Measurements from ENCODE around the gene LAS1L. TPM values are rescaled to one million over a fixed set of nuclear protein-coding genes. Genes with fewer than 3 reads are reported as not detected.

Gene LAS1L
- total RNA-seq, 1 experiment from 2014 or later = 72.9 TPM

DNA sequence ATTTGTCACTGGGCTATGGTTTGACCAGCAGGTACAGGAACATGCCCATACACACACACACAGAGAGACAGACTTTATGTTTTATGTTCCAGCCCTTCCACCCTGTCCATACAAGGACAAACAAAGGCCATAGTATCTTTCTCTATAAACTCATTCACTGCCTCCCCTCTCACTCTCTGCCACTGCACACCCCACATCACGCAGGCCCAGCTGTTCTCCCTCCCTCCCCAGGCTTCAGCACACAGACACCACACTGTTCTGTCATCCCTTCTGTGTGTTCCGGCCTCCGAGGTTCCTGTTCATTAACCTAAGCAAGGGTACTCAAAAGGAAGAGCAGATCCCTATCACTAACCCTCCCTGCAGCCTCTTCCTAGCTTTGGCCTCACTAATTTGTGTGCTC, 17.8 kb downstream of the LAS1L start:
- H3K4me1 ChIP-seq (ENCODE audit: insufficient read depth, low read length) = no peaks in the 10 kb centered on the region
- Mint-ChIP-seq H3K27me3 (ENCODE audit: low read depth) (no peaks in the 10 kb centered on the region; the same call in 1 of the 2 replicates), H3K4me1 (no peaks in the 10 kb centered on the region), H3K4me3 (no peak overlapping the region), H3K27ac (no peak overlapping the region), H3K36me3 (ENCODE audit: insufficient read depth in 1 of 3, low read depth in 3 of 3) (peaks cover 20 to 31% (median 27%) of the 10 kb centered on the region in 3 experiments), H3K9me3 (peaks cover 36 to 38% of the 10 kb centered on the region in 2 experiments)
- peaks cover 49% of the 10 kb centered on the region for H3K9me3 ChIP-seq (ENCODE audit: control insufficient read depth, low read depth, low read length)
- H3K23ac ChIP-seq (ENCODE audit: insufficient read length, low read depth, low read length) = no peak overlapping the region
- no peak for DNase-seq
- H4K8ac ChIP-seq (replicated peaks; ENCODE audit: insufficient read length, low read depth, low read length) = no peak overlapping the region
- no peak overlapping the region for H2BK120ac ChIP-seq (ENCODE audit: low read depth, low read length, poor library complexity, severe bottlenecking)
- H2AFZ ChIP-seq (ENCODE audit: low read length) = no peak overlapping the region
- H3K4ac ChIP-seq (ENCODE audit: low read depth, low read length) = no peak overlapping the region
- no peak overlapping the region for H2BK5ac ChIP-seq (ENCODE audit: insufficient read length, low read length)
- H2AK5ac ChIP-seq (ENCODE audit: insufficient read length, low read length) = no peak overlapping the region
- no peak overlapping the region for H3T11ph ChIP-seq (ENCODE audit: low read length)
- H3K79me2 ChIP-seq (ENCODE audit: insufficient read depth, low read length) = no peaks in the 10 kb centered on the region
- H3K18ac ChIP-seq (ENCODE audit: insufficient read length, low read depth, low read length) = no peak overlapping the region
- H3K27ac ChIP-seq (ENCODE audit: insufficient read length, low read depth, low read length) = no peak overlapping the region
- H3K27me3 ChIP-seq (ENCODE audit: insufficient read depth, low read length) = no peaks in the 10 kb centered on the region
- TF ChIP-seq, protein P1, sequence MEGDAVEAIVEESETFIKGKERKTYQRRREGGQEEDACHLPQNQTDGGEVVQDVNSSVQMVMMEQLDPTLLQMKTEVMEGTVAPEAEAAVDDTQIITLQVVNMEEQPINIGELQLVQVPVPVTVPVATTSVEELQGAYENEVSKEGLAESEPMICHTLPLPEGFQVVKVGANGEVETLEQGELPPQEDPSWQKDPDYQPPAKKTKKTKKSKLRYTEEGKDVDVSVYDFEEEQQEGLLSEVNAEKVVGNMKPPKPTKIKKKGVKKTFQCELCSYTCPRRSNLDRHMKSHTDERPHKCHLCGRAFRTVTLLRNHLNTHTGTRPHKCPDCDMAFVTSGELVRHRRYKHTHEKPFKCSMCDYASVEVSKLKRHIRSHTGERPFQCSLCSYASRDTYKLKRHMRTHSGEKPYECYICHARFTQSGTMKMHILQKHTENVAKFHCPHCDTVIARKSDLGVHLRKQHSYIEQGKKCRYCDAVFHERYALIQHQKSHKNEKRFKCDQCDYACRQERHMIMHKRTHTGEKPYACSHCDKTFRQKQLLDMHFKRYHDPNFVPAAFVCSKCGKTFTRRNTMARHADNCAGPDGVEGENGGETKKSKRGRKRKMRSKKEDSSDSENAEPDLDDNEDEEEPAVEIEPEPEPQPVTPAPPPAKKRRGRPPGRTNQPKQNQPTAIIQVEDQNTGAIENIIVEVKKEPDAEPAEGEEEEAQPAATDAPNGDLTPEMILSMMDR (conservative IDR thresholded peaks at IDR 0.05) = no peak
- H4K91ac ChIP-seq (ENCODE audit: insufficient read length, low read depth, low read length) = no peak overlapping the region
- no peak overlapping the region for H3K9ac ChIP-seq (ENCODE audit: extremely low read depth, insufficient read length, low read length)
- H3K23me2 ChIP-seq (ENCODE audit: insufficient read length, low read depth, low read length, poor library complexity, severe bottlenecking) = no peaks in the 10 kb centered on the region
- H3K4me2 ChIP-seq (ENCODE audit: insufficient read depth, insufficient read length, low read length) = no peak overlapping the region
- H2BK15ac ChIP-seq (ENCODE audit: low read depth, low read length) = no peak overlapping the region
- no peak overlapping the region for H2BK12ac ChIP-seq (ENCODE audit: insufficient read length, low read depth, low read length)
- H3K79me1 ChIP-seq (ENCODE audit: insufficient read depth, low read depth, low read length, poor library complexity, severe bottlenecking) = no peaks in the 10 kb centered on the region
- no peak overlapping the region for H4K5ac ChIP-seq (ENCODE audit: insufficient read length, low read depth, low read length)
- no peak overlapping the region for H2BK20ac ChIP-seq (ENCODE audit: low read depth, low read length, poor library complexity, severe bottlenecking)
- no peak overlapping the region for H3K14ac ChIP-seq (ENCODE audit: insufficient read depth, low read length)
- H3K56ac ChIP-seq (ENCODE audit: insufficient read length, low read depth, low read length) = no peak overlapping the region
- no CpG with 5 or more reads among the region's 3 CpGs for WGBS (ENCODE audit: extremely low coverage, insufficient read length, low lambda C conversion rate)
- H4K20me1 ChIP-seq (ENCODE audit: control insufficient read depth, insufficient read depth, insufficient read length) = no peaks in the 10 kb centered on the region

All from H9 (cell line).